ELR (cell line): ENCODE data around the gene GABRG3.
"Not testable (repeated sequence)": the region's sequence is repeated elsewhere in the genome, so short reads cannot be mapped to it uniquely, and the experiment has no call there.

Experiments used
- DNase-seq: peaks from one replicate; pipeline ENCODE4 v3.0.0-alpha.2; 2015; ENCODE audit warnings: low read depth

The GABRG3 gene

GRCh38 chr15:27003003-27003402 is 32.0 kb downstream of the GABRG3 start:
- DNase-seq: not testable (repeated sequence)

- DNase-seq: not testable (repeated sequence)
Observed at GRCh38 chr15:27004226-27004625, 33.2 kb downstream of the GABRG3 start.

- peak; percentile 41 for DNase-seq
Observed at GRCh38 chr15:27017168-27017809, 46.3 kb downstream of the GABRG3 start.

GRCh38 chr15:27019687-27020086 is 48.7 kb downstream of the GABRG3 start:
- DNase-seq: no peak

- DNase-seq: no peak
Observed at GRCh38 chr15:27025481-27025966, 54.5 kb downstream of the GABRG3 start.

- no peak for DNase-seq
Observed at GRCh38 chr15:27027229-27027628, 56.2 kb downstream of the GABRG3 start.

GRCh38 chr15:27028858-27029477 is 58.0 kb downstream of the GABRG3 start:
- DNase-seq: no peak

GRCh38 chr15:27036210-27036609 is 65.2 kb downstream of the GABRG3 start:
- no peak for DNase-seq

GRCh38 chr15:27037501-27037900 is 66.5 kb downstream of the GABRG3 start:
- no peak for DNase-seq

GRCh38 chr15:27039152-27039551 is 68.2 kb downstream of the GABRG3 start:
- DNase-seq: no peak

GRCh38 chr15:27042230-27042629 is 71.2 kb downstream of the GABRG3 start:
- no peak for DNase-seq

- no peak for DNase-seq
Observed at GRCh38 chr15:27042646-27043045, 71.7 kb downstream of the GABRG3 start.

GRCh38 chr15:27043770-27044169 is 72.8 kb downstream of the GABRG3 start:
- no peak for DNase-seq

- no peak for DNase-seq
Observed at GRCh38 chr15:27045796-27046195, 74.8 kb downstream of the GABRG3 start.

- no peak for DNase-seq
Observed at GRCh38 chr15:27046880-27047279, 75.9 kb downstream of the GABRG3 start.

GRCh38 chr15:27050163-27050562 is 79.2 kb downstream of the GABRG3 start:
- no peak for DNase-seq

GRCh38 chr15:27054426-27054825 is 83.4 kb downstream of the GABRG3 start:
- DNase-seq: no peak

GRCh38 chr15:27057904-27058645 is 87.1 kb downstream of the GABRG3 start:
- DNase-seq: no peak

- no peak for DNase-seq
Observed at GRCh38 chr15:27058939-27059338, 88.0 kb downstream of the GABRG3 start.

GRCh38 chr15:27059610-27060202 is 88.7 kb downstream of the GABRG3 start:
- peak; percentile 33 for DNase-seq

GRCh38 chr15:27061739-27062138 is 90.8 kb downstream of the GABRG3 start:
- no peak for DNase-seq

- DNase-seq: no peak
Observed at GRCh38 chr15:27062951-27063350, 92.0 kb downstream of the GABRG3 start.

- DNase-seq: no peak
Observed at GRCh38 chr15:27064080-27064479, 93.1 kb downstream of the GABRG3 start.
